ENCODE results near the gene MAML3.

- no peak for TF ChIP-seq POLR2A (IDR thresholded peaks at IDR 0.05)
- no peak for TF ChIP-seq POLR2AphosphoS5 (IDR thresholded peaks at IDR 0.05)
- no peak for TF ChIP-seq CTCF (IDR thresholded peaks at IDR 0.05)
Measured at GRCh38 chr4:139933104-139933503, 220.9 kb downstream of the MAML3 start.
